Central memory CD8-positive, alpha-beta T cell (primary cell): ENCODE measurements around the gene MECP2.
A peak's percentile ranks its signal among the peaks of the same experiment; 100 is the strongest.

Experiments used
- ATAC-seq: fragments of 150-1000 bp; cut with Tn5 transposase; replicated peaks from 2 replicates; pipeline ENCODE4 v1.10.0; 2022; ENCODE audit warnings: mild to moderate bottlenecking, moderate FRiP score, moderate number of reproducible peaks; ENCODE audit not compliant: poor library complexity, severe bottlenecking; ENCODE audit errors: extremely low read depth
- DNase-seq, 2 donors: peaks; one replicate each; pipeline ENCODE4 v3.0.0; 2021; ENCODE audit warnings: low spot score in 2 of 2
- H3K27ac Mint-ChIP-seq: one replicate; pipeline ENCODE4 v1.8.0; 2022; ENCODE audit warnings: low read depth, mild to moderate bottlenecking, moderate library complexity, mixed read lengths
- H3K27me3 Mint-ChIP-seq: one replicate; pipeline ENCODE4 v1.8.0; 2022; ENCODE audit warnings: mixed read lengths
- H3K36me3 Mint-ChIP-seq: one replicate; pipeline ENCODE4 v1.8.0; 2022; ENCODE audit warnings: mild to moderate bottlenecking, moderate library complexity, mixed read lengths; ENCODE audit not compliant: insufficient read depth
- H3K4me1 Mint-ChIP-seq: one replicate; pipeline ENCODE4 v1.8.0; 2022; ENCODE audit warnings: mixed read lengths
- H3K4me3 Mint-ChIP-seq: one replicate; pipeline ENCODE4 v1.8.0; 2022; ENCODE audit warnings: mild to moderate bottlenecking, moderate library complexity, mixed read lengths
- H3K9me3 Mint-ChIP-seq: one replicate; pipeline ENCODE4 v1.8.0; 2022; ENCODE audit warnings: mixed read lengths

Gene MECP2

GRCh38 chrX:154033848-154034247 is 63.7 kb downstream of the MECP2 start:
- no peak overlapping the region for H3K4me3 Mint-ChIP-seq
- H3K9me3 Mint-ChIP-seq, result no peaks in the 10 kb centered on the region
- ATAC-seq, result no peak
- no peak for DNase-seq
- peak overlapping the region; percentile 65 for H3K27ac Mint-ChIP-seq
- peaks cover 37% of the 10 kb centered on the region for H3K36me3 Mint-ChIP-seq
- peaks cover 21% of the 10 kb centered on the region for H3K4me1 Mint-ChIP-seq
- H3K27me3 Mint-ChIP-seq, result no peaks in the 10 kb centered on the region

- Mint-ChIP-seq H3K36me3 (peaks cover 39% of the 10 kb centered on the region), H3K27ac (no peak overlapping the region), H3K9me3 (no peaks in the 10 kb centered on the region), H3K4me3 (no peak overlapping the region), H3K4me1 (peaks cover 19% of the 10 kb centered on the region), H3K27me3 (no peaks in the 10 kb centered on the region)
- ATAC-seq (no peak), DNase-seq (no peak)
Observed at GRCh38 chrX:154032653-154033052, 64.9 kb downstream of the MECP2 start.

GRCh38 chrX:154032160-154032559 is 65.4 kb downstream of the MECP2 start:
- ATAC-seq, result no peak
- Mint-ChIP-seq H3K4me1 (peaks cover 19% of the 10 kb centered on the region), H3K27ac (no peak overlapping the region), H3K27me3 (no peaks in the 10 kb centered on the region), H3K36me3 (peaks cover 39% of the 10 kb centered on the region), H3K9me3 (no peaks in the 10 kb centered on the region), H3K4me3 (no peak overlapping the region)
- no peak for DNase-seq

- H3K9me3 Mint-ChIP-seq, result no peaks in the 10 kb centered on the region
- ATAC-seq, result no peak
- H3K4me1 Mint-ChIP-seq, result peaks cover 10% of the 10 kb centered on the region
- no peak overlapping the region for H3K4me3 Mint-ChIP-seq
- H3K27ac Mint-ChIP-seq, result no peak overlapping the region
- DNase-seq, result no peak
- H3K27me3 Mint-ChIP-seq, result no peaks in the 10 kb centered on the region
- peaks cover 32% of the 10 kb centered on the region for H3K36me3 Mint-ChIP-seq
Observed at GRCh38 chrX:154030715-154031305, 66.7 kb downstream of the MECP2 start.

- peaks cover 31% of the 10 kb centered on the region for H3K36me3 Mint-ChIP-seq
- H3K9me3 Mint-ChIP-seq, result no peaks in the 10 kb centered on the region
- H3K27me3 Mint-ChIP-seq, result no peaks in the 10 kb centered on the region
- H3K27ac Mint-ChIP-seq, result no peak overlapping the region
- no peak overlapping the region for H3K4me3 Mint-ChIP-seq
- ATAC-seq (no peak), DNase-seq (no peak)
- peaks cover 10% of the 10 kb centered on the region for H3K4me1 Mint-ChIP-seq
Observed at GRCh38 chrX:154030266-154030665, 67.3 kb downstream of the MECP2 start.

GRCh38 chrX:154029439-154029838 is 68.1 kb downstream of the MECP2 start:
- DNase-seq, result no peak
- ATAC-seq, result no peak
- H3K4me3 Mint-ChIP-seq, result no peak overlapping the region
- peaks cover 10% of the 10 kb centered on the region for H3K4me1 Mint-ChIP-seq
- peaks cover 28% of the 10 kb centered on the region for H3K36me3 Mint-ChIP-seq
- H3K27me3 Mint-ChIP-seq, result no peaks in the 10 kb centered on the region
- no peak overlapping the region for H3K27ac Mint-ChIP-seq
- no peaks in the 10 kb centered on the region for H3K9me3 Mint-ChIP-seq

GRCh38 chrX:154028502-154029184 is 68.9 kb downstream of the MECP2 start:
- no peak overlapping the region for H3K27ac Mint-ChIP-seq
- no peaks in the 10 kb centered on the region for H3K9me3 Mint-ChIP-seq
- no peaks in the 10 kb centered on the region for H3K27me3 Mint-ChIP-seq
- DNase-seq (no peak), ATAC-seq (no peak)
- peaks cover 25% of the 10 kb centered on the region for H3K36me3 Mint-ChIP-seq
- H3K4me1 Mint-ChIP-seq, result peaks cover 9% of the 10 kb centered on the region
- H3K4me3 Mint-ChIP-seq, result no peak overlapping the region

GRCh38 chrX:154027986-154028385 is 69.5 kb downstream of the MECP2 start:
- H3K9me3 Mint-ChIP-seq, result no peaks in the 10 kb centered on the region
- ATAC-seq (no peak), DNase-seq (no peak)
- H3K4me3 Mint-ChIP-seq, result no peak overlapping the region
- no peaks in the 10 kb centered on the region for H3K27me3 Mint-ChIP-seq
- H3K36me3 Mint-ChIP-seq, result peaks cover 25% of the 10 kb centered on the region
- H3K4me1 Mint-ChIP-seq, result peaks cover 5% of the 10 kb centered on the region
- peak overlapping the region; percentile 78 for H3K27ac Mint-ChIP-seq

GRCh38 chrX:154027022-154027402 is 70.5 kb downstream of the MECP2 start:
- peaks cover 5% of the 10 kb centered on the region for H3K4me1 Mint-ChIP-seq
- no peaks in the 10 kb centered on the region for H3K9me3 Mint-ChIP-seq
- H3K36me3 Mint-ChIP-seq, result peaks cover 20% of the 10 kb centered on the region
- no peak overlapping the region for H3K4me3 Mint-ChIP-seq
- no peak overlapping the region for H3K27ac Mint-ChIP-seq
- no peaks in the 10 kb centered on the region for H3K27me3 Mint-ChIP-seq
- ATAC-seq (no peak), DNase-seq (no peak)

- H3K4me3 Mint-ChIP-seq, result no peak overlapping the region
- no peak overlapping the region for H3K27ac Mint-ChIP-seq
- H3K27me3 Mint-ChIP-seq, result no peaks in the 10 kb centered on the region
- H3K36me3 Mint-ChIP-seq, result peaks cover 17% of the 10 kb centered on the region
- ATAC-seq, result no peak
- H3K4me1 Mint-ChIP-seq, result peaks cover 5% of the 10 kb centered on the region
- no peaks in the 10 kb centered on the region for H3K9me3 Mint-ChIP-seq
- DNase-seq, result no peak
Observed at GRCh38 chrX:154026136-154027021, 71.1 kb downstream of the MECP2 start.

- DNase-seq (no peak), ATAC-seq (no peak)
- Mint-ChIP-seq H3K4me1 (peaks cover 9% of the 10 kb centered on the region), H3K9me3 (no peaks in the 10 kb centered on the region), H3K27me3 (no peaks in the 10 kb centered on the region), H3K36me3 (peaks cover 16% of the 10 kb centered on the region), H3K27ac (no peak overlapping the region), H3K4me3 (no peak overlapping the region)
Observed at GRCh38 chrX:154025230-154025629, 72.3 kb downstream of the MECP2 start.

- Mint-ChIP-seq H3K36me3 (peaks cover 16% of the 10 kb centered on the region), H3K27ac (no peak overlapping the region), H3K9me3 (no peaks in the 10 kb centered on the region), H3K27me3 (no peaks in the 10 kb centered on the region), H3K4me1 (peaks cover 10% of the 10 kb centered on the region), H3K4me3 (no peak overlapping the region)
- DNase-seq (no peak), ATAC-seq (no peak)
Observed at GRCh38 chrX:154024271-154024670, 73.2 kb downstream of the MECP2 start.
